K562 (cell line): ENCODE measurements around the gene USP27X. TPM values are rescaled to one million over a fixed set of nuclear protein-coding genes. Genes with fewer than 3 reads are reported as not detected.

ENCODE experiments used
- ATAC-seq: fragments of 200-7000 bp; cut with Tn5 transposase; 3 replicates; pipeline ENCODE4 v1.9.1; 2020; ENCODE audit warnings: moderate library complexity
- BruUV-seq: library from RNA; stranded (reverse); fragments of 400-500 nt; replicated peaks from 2 replicates; lab custom pipeline; 2021; lab: Mats Ljungman, UMichigan
- CTCF ChIA-PET: fragments of 300-600 bp; formaldehyde crosslinking; extraction: SDS; loops from one replicate; lab custom pipeline; 2021; ENCODE audit warnings: low intra/inter-chr PET ratio; lab: Yijun Ruan, JAX
- POLR2A ChIA-PET: fragments of 300-600, 350-650 bp; sonication (Branson Sonifier 250); formaldehyde crosslinking; extraction: SDS; loops from one replicate; lab custom pipeline; 2021; ENCODE audit warnings: antibody characterized with exemption, inconsistent platforms; lab: Yijun Ruan, JAX
- DNase-seq, 4 experiments: peaks; one replicate each; pipeline versions ENCODE4 v3.0.0 to v3.0.0-alpha.2; 2011 to 2018; ENCODE audit warnings: low spot score in 3 of 4, mixed read lengths in 3 of 4; ENCODE audit errors: extremely low read depth in 1 of 4
- FAIRE-seq: peaks from 2 replicates; lab custom pipeline; 2011; peaks lifted over from hg19 to GRCh38; lab: Jason Lieb, UNC
- H2AFZ ChIP-seq: 2 replicates; pipeline ENCODE4 v1.6.0; 2011; ENCODE audit warnings: low read depth, low read length, control low read depth, inconsistent platforms
- H3K27ac ChIP-seq: fragments of 200-600 bp; 3 replicates; pipeline ENCODE4 v1.8.0; 2011; ENCODE audit warnings: low read depth, mild to moderate bottlenecking, control low read depth, inconsistent platforms, low read length, moderate library complexity, mixed read lengths; ENCODE audit errors: extremely low read depth
- H3K27me3 ChIP-seq, 2 experiments: fragments of 300-600 bp in 1 of 2; 2 replicates in 1 of 2; 3 replicates in 1 of 2; pipeline versions ENCODE4 v1.6.0 to v1.8.0; 2011; ENCODE audit warnings: inconsistent platforms in 2 of 2, low read length in 2 of 2, mild to moderate bottlenecking in 1 of 2, mixed read lengths in 1 of 2, moderate library complexity in 1 of 2; ENCODE audit not compliant: control insufficient read depth in 2 of 2, insufficient read depth in 2 of 2
- H3K36me3 ChIP-seq: fragments of 300-600 bp; 3 replicates; pipeline ENCODE4 v1.8.0; 2011; ENCODE audit warnings: mild to moderate bottlenecking, low read length, inconsistent platforms; ENCODE audit not compliant: control insufficient read depth, insufficient read depth
- H3K4me1 ChIP-seq, 2 experiments: fragments of 200-600 bp in 1 of 2; replicated peaks in 1 of 2; 2 replicates in 1 of 2; 3 replicates in 1 of 2; pipeline versions ENCODE4 v1.5.1 to v1.8.0; 2011; ENCODE audit warnings: inconsistent platforms in 2 of 2, low read length in 2 of 2, mild to moderate bottlenecking in 1 of 2, mixed read lengths in 1 of 2, moderate library complexity in 1 of 2; ENCODE audit not compliant: control insufficient read depth in 2 of 2, insufficient read depth in 2 of 2
- H3K4me2 ChIP-seq: 2 replicates; pipeline ENCODE4 v1.6.1; 2011; ENCODE audit warnings: low read length, control low read depth, inconsistent platforms, mixed read lengths; ENCODE audit not compliant: insufficient read depth
- H3K4me3 ChIP-seq: fragments of 200-600 bp; sonication (generic), shearing (Covaris generic); 2 replicates; pipeline ENCODE4 v1.5.1; 2016; ENCODE audit warnings: control low read depth, inconsistent platforms
- H3K79me2 ChIP-seq: fragments of 200-600 bp; 3 replicates; pipeline ENCODE4 v1.8.0; 2011; ENCODE audit warnings: low read length, inconsistent platforms; ENCODE audit not compliant: control insufficient read depth, insufficient read depth
- H3K9ac ChIP-seq, 2 experiments: 2 replicates each; pipeline versions ENCODE4 v1.6.0 to v1.6.1; 2011; ENCODE audit warnings: low read depth in 2 of 2, low read length in 2 of 2, control low read depth in 1 of 2, inconsistent platforms in 1 of 2, mild to moderate bottlenecking in 1 of 2, mixed read lengths in 1 of 2; ENCODE audit not compliant: insufficient read depth in 1 of 2
- H3K9me1 ChIP-seq: one replicate; pipeline ENCODE4 v1.6.0; 2011; ENCODE audit warnings: inconsistent platforms, mild to moderate bottlenecking, low read length, moderate library complexity; ENCODE audit not compliant: control insufficient read depth, insufficient read depth
- H3K9me3 ChIP-seq: replicated peaks from 2 replicates; pipeline ENCODE4 v1.5.1; 2011; ENCODE audit warnings: low read depth, low read length, inconsistent platforms; ENCODE audit not compliant: control insufficient read depth, insufficient read depth
- H4K20me1 ChIP-seq: replicated peaks from 2 replicates; pipeline ENCODE4 v1.6.1; 2011; ENCODE audit warnings: low read length, inconsistent platforms, mixed read lengths; ENCODE audit not compliant: control insufficient read depth, insufficient read depth
- DACH1 ChIP-seq: fragments of 450-650 bp; IDR thresholded peaks from 2 replicates; pipeline ENCODE4 v1.6.1; 2018; ENCODE audit not compliant: partially characterized antibody
- NRF1 ChIP-seq, 2 experiments: fragments of 450-650 bp; IDR thresholded peaks in 1 of 2; conservative IDR thresholded peaks in 1 of 2; 2 replicates each; pipeline ENCODE4 v1.6.1; 2014; ENCODE audit warnings: mild to moderate bottlenecking in 2 of 2
- PRPF4 ChIP-seq: fragments of 200-400 bp; formaldehyde crosslinking; IDR thresholded peaks from one replicate; pipeline ENCODE4 v1.6.1; 2017; ENCODE audit warnings: low read length, low read depth, mild to moderate bottlenecking; ENCODE audit not compliant: insufficient read depth, poor library complexity, severe bottlenecking
- ZNF695 ChIP-seq: fragments of 450-650 bp; formaldehyde crosslinking; IDR thresholded peaks from 2 replicates; pipeline ENCODE4 v1.4.0; 2020; ENCODE audit warnings: mild to moderate bottlenecking, moderate library complexity
- ZNF707 ChIP-seq: fragments of 250-450 bp; sonication (Bioruptor Pico); conservative IDR thresholded peaks from 2 replicates; pipeline ENCODE4 v1.8.0; 2022; ENCODE audit warnings: inconsistent platforms, mild to moderate bottlenecking, moderate library complexity
- WGBS: fragments of 100-300 bp; shearing (Covaris generic); methylation state at CpG from one replicate; pipeline ENCODE4 v1.1.6; 2016; ENCODE audit warnings: low coverage, mixed read lengths; ENCODE audit not compliant: insufficient coverage; ENCODE audit errors: missing lambda C conversion rate; 5-methylcytosine and 5-hydroxymethylcytosine counted together
- in situ Hi-C: fragments of 300-500 bp; cut with MboI; formaldehyde crosslinking; loops from 4 replicates; pipeline ENCODE4 v1.15.0; 2018; ENCODE audit warnings: inconsistent platforms, mixed read lengths
- intact Hi-C: fragments of 100-400 bp; cut with micrococcal nuclease; formaldehyde crosslinking; loops from 2 replicates; pipeline ENCODE4 v1.14.2; 2022
- polyA plus RNA-seq, 8 experiments: library from polyadenylated mRNA; depleted of rRNA in 4 of 8; stranded (reverse) in 5 of 8; unstranded in 3 of 8; fragments of >200 nt; fragmentation: Nextera tagmentation in 2 of 8; fragmentation: Illumina TruSeq in 1 of 8; extraction: Ambion mirVana in 2 of 8; extraction: Trizol in 1 of 8; gene quantifications; 2 replicates each; pipeline versions ENCODE4 v1.2.1 to v1.2.3, GENCODE V29; 2011 to 2014; ENCODE audit warnings: inconsistent platforms in 1 of 8, missing spikeins in 1 of 8
- total RNA-seq, 7 experiments: library from RNA; depleted of rRNA in 6 of 7; stranded (reverse); fragments of >200 nt in 6 of 7; fragmentation: Illumina TruSeq in 2 of 7; extraction: Trizol in 2 of 7; gene quantifications; 2 replicates each; pipeline versions ENCODE4 v1.2.1 to v1.2.3, GENCODE V29; 2011 to 2021; ENCODE audit warnings: low replicate concordance in 1 of 7
- TF ChIP-seq, protein P1 (sequence below): fragments of 200-600 bp; sonication (generic); IDR thresholded peaks from one replicate; pipeline ENCODE4 v1.6.1; 2012; ENCODE audit warnings: mild to moderate bottlenecking, low read depth, low read length, inconsistent platforms
- TF ChIP-seq, protein P2 (sequence below): conservative IDR thresholded peaks from 2 replicates; pipeline ENCODE4 v1.6.1; 2011; ENCODE audit warnings: low read depth, mild to moderate bottlenecking, low read length; ENCODE audit not compliant: control insufficient read depth

The USP27X gene
- total and polyA plus RNA-seq, 9 of the 15 experiments (the other 6 are each of a cell fraction or from before 2014, with no cell fraction given) = 0.15 to 4.7 (median 1.6) TPM

DNA sequence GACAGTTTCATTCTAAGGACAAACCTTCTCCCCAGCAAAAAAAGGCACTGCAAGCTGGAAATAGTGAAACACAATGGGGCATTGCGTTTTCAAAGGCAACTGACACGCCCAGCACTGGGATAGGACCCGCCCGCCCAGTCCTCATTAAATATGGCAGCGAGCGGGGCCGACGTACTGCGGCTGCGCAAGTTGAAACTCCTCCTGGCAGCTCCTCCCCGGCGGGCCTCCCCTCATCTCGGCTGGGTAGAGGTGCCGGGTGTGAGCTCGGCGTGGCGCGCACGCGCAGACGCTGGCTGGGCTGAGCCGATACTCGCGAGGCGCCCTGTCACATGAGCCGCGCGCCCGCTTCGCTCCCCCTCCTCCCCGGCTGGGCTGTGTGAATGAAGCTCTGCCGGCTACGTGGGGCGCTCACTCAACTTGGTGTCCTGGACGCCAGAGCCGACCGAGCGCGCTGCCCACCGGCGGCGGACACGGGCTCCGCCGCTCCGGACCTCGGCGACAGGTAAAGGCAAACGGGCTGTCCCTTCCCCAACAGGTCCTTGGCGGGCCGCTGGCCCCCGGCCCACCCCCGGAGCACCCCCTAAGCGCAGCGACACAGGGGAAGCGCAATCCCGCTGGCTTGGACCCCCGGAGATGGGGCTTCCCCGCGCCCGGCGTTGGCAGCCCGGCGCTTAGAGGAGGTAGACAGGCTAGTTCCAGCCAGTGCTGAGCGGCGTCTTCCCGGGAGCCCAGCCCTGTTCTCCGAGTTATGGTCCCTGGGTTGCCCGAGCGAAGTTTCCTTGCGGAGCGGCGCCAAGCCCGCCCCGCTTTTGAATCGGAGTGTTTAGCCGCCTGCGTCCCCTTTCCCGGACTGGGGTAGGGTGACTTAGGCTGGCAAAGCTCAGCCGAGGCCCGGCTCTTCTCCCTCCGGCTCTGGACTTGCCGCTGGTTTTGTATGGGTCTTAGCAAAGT lies 43.3 kb downstream of the USP27X start, which contains the start of gene CLCN5:
Gene CLCN5 (plus strand): TSS at position 306 of the 951 bp plus-strand sequence. CDS start 2,703 bp downstream, outside the sequence.
- Histone ChIP-seq H2AFZ (peak within 1 kb of the TSS; percentile 66), H3K9me1 (no peaks in the 10 kb centered on the region), H3K9me3 (no peaks in the 10 kb centered on the region), H3K4me3 (peak within 1 kb of the TSS; percentile 58), H3K9ac (peak within 1 kb of the TSS; percentile 60 to 91), H4K20me1 (no peaks in the 10 kb centered on the region; the same call in 1 of the 2 replicates), H3K27me3 (no peaks in the 10 kb centered on the region), H3K4me2 (peak within 1 kb of the TSS; percentile 73), H3K4me1 (peaks cover 6 to 8% of the 10 kb centered on the region in 2 experiments; a peak in 4 of 5 replicates), H3K79me2 (peaks cover 9% of the 10 kb centered on the region; the same call in 1 of the 3 replicates), H3K27ac (peak within 1 kb of the TSS; percentile 68), H3K36me3 (0 out of 3 replicates have a peak, but pooled peaks cover 5% of the 10 kb centered on the region)
- DNase-seq = peak; percentile 86 to 91 (median 88)
- ChIA-PET CTCF (no interaction called here), POLR2A (interaction anchor here (1.4 kb wide), 1 partner anchor 15 kb away, joined by 4 read pairs; no protein-coding TSS in a partner anchor)
- in situ Hi-C loops = loop anchor here (25.0 kb wide), 1 partner anchor 1285 kb away; no protein-coding TSS in a partner anchor
- BruUV-seq = no TSS peak
- intact Hi-C loops = no loop called here
- peak; percentile 84 for FAIRE-seq
- ATAC-seq = peak; percentile 95
- WGBS = 30% methylated on average over 11 of the region's 83 CpGs
- TF ChIP-seq ZNF695 (CRISPR knock-in tag) (no peak), NRF1 (conservative IDR thresholded peaks at IDR 0.05 in 1 of 2, IDR thresholded peaks at IDR 0.05 in 1 of 2) (peak; percentile 93 to 94), PRPF4 (no peak), ZNF707 (CRISPR knock-in tag) (no peak), DACH1 (no peak)
- TF ChIP-seq, protein P1, sequence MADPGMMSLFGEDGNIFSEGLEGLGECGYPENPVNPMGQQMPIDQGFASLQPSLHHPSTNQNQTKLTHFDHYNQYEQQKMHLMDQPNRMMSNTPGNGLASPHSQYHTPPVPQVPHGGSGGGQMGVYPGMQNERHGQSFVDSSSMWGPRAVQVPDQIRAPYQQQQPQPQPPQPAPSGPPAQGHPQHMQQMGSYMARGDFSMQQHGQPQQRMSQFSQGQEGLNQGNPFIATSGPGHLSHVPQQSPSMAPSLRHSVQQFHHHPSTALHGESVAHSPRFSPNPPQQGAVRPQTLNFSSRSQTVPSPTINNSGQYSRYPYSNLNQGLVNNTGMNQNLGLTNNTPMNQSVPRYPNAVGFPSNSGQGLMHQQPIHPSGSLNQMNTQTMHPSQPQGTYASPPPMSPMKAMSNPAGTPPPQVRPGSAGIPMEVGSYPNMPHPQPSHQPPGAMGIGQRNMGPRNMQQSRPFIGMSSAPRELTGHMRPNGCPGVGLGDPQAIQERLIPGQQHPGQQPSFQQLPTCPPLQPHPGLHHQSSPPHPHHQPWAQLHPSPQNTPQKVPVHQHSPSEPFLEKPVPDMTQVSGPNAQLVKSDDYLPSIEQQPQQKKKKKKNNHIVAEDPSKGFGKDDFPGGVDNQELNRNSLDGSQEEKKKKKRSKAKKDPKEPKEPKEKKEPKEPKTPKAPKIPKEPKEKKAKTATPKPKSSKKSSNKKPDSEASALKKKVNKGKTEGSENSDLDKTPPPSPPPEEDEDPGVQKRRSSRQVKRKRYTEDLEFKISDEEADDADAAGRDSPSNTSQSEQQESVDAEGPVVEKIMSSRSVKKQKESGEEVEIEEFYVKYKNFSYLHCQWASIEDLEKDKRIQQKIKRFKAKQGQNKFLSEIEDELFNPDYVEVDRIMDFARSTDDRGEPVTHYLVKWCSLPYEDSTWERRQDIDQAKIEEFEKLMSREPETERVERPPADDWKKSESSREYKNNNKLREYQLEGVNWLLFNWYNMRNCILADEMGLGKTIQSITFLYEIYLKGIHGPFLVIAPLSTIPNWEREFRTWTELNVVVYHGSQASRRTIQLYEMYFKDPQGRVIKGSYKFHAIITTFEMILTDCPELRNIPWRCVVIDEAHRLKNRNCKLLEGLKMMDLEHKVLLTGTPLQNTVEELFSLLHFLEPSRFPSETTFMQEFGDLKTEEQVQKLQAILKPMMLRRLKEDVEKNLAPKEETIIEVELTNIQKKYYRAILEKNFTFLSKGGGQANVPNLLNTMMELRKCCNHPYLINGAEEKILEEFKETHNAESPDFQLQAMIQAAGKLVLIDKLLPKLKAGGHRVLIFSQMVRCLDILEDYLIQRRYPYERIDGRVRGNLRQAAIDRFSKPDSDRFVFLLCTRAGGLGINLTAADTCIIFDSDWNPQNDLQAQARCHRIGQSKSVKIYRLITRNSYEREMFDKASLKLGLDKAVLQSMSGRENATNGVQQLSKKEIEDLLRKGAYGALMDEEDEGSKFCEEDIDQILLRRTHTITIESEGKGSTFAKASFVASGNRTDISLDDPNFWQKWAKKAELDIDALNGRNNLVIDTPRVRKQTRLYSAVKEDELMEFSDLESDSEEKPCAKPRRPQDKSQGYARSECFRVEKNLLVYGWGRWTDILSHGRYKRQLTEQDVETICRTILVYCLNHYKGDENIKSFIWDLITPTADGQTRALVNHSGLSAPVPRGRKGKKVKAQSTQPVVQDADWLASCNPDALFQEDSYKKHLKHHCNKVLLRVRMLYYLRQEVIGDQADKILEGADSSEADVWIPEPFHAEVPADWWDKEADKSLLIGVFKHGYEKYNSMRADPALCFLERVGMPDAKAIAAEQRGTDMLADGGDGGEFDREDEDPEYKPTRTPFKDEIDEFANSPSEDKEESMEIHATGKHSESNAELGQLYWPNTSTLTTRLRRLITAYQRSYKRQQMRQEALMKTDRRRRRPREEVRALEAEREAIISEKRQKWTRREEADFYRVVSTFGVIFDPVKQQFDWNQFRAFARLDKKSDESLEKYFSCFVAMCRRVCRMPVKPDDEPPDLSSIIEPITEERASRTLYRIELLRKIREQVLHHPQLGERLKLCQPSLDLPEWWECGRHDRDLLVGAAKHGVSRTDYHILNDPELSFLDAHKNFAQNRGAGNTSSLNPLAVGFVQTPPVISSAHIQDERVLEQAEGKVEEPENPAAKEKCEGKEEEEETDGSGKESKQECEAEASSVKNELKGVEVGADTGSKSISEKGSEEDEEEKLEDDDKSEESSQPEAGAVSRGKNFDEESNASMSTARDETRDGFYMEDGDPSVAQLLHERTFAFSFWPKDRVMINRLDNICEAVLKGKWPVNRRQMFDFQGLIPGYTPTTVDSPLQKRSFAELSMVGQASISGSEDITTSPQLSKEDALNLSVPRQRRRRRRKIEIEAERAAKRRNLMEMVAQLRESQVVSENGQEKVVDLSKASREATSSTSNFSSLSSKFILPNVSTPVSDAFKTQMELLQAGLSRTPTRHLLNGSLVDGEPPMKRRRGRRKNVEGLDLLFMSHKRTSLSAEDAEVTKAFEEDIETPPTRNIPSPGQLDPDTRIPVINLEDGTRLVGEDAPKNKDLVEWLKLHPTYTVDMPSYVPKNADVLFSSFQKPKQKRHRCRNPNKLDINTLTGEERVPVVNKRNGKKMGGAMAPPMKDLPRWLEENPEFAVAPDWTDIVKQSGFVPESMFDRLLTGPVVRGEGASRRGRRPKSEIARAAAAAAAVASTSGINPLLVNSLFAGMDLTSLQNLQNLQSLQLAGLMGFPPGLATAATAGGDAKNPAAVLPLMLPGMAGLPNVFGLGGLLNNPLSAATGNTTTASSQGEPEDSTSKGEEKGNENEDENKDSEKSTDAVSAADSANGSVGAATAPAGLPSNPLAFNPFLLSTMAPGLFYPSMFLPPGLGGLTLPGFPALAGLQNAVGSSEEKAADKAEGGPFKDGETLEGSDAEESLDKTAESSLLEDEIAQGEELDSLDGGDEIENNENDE = no peak
- TF ChIP-seq, protein P2, sequence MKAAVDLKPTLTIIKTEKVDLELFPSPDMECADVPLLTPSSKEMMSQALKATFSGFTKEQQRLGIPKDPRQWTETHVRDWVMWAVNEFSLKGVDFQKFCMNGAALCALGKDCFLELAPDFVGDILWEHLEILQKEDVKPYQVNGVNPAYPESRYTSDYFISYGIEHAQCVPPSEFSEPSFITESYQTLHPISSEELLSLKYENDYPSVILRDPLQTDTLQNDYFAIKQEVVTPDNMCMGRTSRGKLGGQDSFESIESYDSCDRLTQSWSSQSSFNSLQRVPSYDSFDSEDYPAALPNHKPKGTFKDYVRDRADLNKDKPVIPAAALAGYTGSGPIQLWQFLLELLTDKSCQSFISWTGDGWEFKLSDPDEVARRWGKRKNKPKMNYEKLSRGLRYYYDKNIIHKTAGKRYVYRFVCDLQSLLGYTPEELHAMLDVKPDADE = no peak
